Fibroblast of peridontal ligament (primary cell): ENCODE measurements around the gene GPR158.

Experiments used
- DNase-seq: peaks from one replicate; pipeline ENCODE4 v3.0.0-alpha.2; 2010; ENCODE audit errors: extremely low read depth

GPR158 gene

DNA sequence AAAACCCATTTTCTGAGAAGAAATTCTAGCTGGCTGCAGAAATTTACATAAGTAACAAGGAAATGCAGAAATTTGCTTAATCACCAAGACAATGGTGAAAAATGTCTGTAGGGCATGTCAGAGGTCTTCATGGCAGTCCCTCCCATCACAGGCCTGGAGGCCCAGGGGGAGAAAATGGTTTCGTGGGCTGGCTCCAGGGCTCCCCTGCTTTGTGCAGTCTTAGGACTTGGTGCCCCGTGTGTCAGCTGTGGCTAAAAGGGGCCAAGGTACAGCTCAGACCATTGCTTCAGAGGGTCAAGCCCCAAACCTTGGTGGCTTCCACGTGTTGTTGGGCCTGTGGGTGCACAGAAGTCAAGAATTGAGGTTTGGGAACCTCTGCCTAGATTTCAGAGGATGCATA, 215.9 kb downstream of the GPR158 start:
- DNase-seq = no peak

- DNase-seq = no peak
These were observed 217.3 kb downstream of the GPR158 start for GRCh38 chr10:25392132-25392531.

- DNase-seq = no peak
These were observed 218.8 kb downstream of the GPR158 start for GRCh38 chr10:25393621-25394020.

GRCh38 chr10:25398680-25399079, 223.9 kb downstream of the GPR158 start:
- no peak for DNase-seq

DNA sequence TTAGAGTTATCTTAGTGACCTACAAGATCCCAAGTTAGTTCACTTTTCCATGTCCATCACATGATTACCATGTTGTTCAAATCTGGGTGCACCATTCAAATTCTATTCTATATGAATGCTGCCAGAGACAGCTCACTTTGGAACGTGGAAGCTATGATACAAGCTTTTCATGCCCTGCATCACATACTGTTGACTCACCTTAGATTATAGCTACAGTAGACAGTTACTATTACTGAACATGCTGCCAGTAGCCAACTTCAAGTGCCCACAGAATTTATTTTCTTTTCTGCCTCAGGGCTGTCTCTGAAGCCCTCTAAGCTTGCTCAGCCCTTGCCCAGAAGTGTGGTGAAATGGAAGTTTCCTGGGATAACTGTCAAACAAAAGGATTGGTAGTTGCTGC, 231.1 kb downstream of the GPR158 start:
- no peak for DNase-seq

DNA sequence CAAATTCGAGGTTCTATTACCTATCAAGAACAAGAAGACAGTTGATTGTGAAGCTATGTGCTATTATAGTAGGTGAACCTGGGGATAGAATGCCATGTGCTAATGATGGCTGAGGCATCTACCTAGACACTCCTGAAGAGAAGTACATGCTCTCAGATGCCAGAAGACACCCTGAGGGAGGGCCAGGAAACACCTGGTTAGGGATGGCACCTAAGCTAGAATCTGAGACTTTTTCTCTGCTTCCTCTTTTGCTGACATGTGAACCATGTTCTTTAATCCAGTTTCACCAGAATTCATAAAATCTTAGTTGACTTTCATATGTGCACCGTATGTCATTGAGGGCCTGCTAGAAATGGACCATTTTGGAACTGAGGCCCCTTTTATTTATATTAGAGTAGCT, 242.8 kb downstream of the GPR158 start:
- no peak for DNase-seq

- DNase-seq = no peak
These were observed 251.0 kb downstream of the GPR158 start for GRCh38 chr10:25425776-25426175.

- no peak for DNase-seq
These were observed 261.6 kb downstream of the GPR158 start for GRCh38 chr10:25436431-25436830.

- no peak for DNase-seq
These were observed 266.5 kb downstream of the GPR158 start for GRCh38 chr10:25441270-25441669.

DNA sequence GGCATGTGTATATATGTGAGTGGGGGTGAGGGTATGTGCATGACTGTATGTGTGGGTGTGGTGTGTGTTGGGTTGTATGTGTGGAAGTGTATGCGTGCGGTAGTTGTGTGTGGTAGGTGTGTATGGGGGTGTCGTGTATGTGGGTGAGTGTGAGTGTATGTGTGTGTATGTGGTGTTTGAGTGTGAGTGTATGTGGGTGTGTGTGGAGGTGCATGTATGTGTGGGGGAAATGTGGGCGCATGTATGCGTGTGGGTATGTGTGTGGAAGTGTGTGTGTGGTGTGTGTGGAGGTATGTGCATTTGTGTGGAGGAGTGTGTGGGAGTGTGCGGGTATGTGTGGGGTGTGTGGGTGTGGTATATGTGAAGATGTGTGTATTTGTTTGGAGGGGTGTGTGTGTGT, 269.5 kb downstream of the GPR158 start:
- no peak for DNase-seq

- no peak for DNase-seq
These were observed 276.6 kb downstream of the GPR158 start for GRCh38 chr10:25451401-25451800.

DNA sequence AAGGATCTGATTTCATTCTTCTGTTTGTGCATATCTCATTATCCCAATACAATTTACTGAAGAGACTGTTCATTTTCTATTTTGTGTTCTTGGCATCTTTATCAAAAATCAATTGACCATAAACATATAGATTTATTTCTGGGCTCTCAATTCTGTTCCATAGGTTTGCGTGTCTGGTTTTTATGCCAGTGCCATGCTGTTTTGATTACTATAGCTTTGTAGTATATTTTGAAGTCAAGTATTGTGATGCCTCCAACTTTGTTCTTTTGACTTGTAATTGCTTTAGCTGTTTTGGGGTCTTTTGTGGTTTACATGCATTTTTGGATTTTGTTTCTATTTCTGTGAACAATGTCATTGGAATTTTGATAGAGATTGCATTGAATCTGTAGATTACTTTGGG, 278.8 kb downstream of the GPR158 start:
- no peak for DNase-seq

GRCh38 chr10:25455980-25456567, 281.3 kb downstream of the GPR158 start:
- DNase-seq = no peak

DNA sequence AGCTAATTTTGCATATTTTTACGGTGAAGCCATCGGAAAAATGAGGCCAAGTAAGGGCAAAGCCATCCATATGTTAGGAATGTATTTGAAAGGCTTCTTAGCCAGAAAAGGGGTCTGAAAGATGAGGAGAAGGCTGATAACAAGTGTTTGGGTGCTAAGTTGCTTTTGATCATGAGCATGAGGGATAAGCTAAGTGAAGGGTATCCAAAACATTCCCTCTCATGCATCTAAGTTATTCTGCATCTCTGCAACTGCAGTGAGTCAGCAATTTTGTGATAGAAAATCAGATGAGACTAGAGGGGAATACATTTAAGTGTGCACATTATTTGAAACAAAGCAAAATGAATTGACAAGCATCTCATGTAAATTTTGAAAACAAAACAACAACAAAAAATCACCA, 282.8 kb downstream of the GPR158 start:
- no peak for DNase-seq

DNA sequence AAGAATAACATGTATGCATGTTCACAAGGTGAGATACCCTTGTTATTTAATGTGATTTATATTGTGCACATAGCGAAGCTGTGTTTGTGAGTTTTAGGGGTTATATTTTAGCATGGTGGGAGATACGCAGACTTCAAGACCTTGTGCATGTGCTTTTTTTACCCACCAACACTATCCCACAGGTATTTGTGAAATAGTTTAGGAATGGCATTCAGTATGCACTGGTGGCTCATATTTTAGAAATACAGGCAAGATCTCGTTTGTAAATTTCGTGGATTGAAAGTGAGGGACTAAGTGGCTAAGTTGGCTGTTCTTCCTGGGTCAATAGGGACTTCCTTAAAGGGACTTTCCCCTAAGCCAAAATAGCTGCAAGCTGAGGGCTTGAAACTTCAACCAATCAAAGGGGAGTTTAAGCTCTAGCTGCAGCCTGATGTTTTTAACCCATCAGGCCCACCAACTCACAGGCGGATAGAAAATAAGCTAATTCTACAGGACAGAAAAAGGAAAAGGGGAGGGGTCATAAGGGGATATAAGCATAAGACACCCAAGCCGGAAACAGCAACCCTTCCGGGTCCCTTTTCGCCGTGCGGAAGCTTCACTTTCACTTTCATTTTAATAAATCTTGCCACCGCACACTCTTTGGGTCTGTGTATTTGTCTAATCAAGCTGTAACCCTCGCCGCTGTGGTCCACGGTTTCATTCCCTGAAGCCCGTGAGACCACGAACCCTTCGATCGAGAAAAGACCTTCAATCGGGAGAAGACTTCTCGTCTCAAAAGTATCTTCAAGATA, 291.0 kb downstream of the GPR158 start:
- no peak for DNase-seq

DNA sequence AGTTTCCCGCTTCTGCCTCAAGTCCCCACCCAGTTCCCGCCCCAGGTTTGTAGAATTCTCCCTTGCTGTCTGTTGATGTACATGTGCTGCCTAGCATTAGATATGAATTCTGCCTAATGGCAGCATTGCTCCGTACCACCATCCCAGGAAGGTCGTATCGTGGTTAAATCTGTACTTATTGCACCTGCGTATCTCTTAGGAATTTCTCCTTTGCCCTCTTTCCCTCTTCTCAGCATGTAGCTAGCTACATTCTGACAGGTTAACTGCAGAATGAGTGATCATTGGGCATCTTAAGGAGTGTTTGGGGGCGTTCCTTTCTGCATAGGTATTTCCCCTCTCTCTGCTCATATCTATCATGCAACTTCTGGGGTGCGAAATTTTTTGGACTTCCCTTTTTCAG, 293.1 kb downstream of the GPR158 start:
- no peak for DNase-seq

- DNase-seq = no peak
These were observed 306.7 kb downstream of the GPR158 start for GRCh38 chr10:25481467-25481866.

DNA sequence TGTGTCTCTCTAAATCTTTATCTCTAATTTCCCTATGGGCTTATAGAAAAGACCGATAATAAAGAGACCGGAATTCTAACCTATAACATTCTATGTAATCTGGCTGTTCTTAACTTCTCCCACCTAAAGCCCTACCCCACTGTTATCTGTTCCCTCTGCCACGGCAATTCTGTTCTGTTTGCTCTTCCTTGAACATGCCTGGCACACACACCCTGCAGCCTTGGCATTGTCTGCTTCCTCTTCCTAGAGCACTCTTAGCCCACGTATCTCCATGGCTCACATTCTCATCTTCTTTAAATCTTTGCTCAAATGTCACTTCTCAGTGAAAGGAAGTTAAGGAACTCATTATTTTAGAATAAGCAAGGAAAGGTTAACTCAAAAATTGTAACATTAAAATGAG, 309.2 kb downstream of the GPR158 start:
- no peak for DNase-seq

- no peak for DNase-seq
These were observed 312.5 kb downstream of the GPR158 start for GRCh38 chr10:25487266-25487665.

- no peak for DNase-seq
These were observed 317.2 kb downstream of the GPR158 start for GRCh38 chr10:25492040-25492439.

DNA sequence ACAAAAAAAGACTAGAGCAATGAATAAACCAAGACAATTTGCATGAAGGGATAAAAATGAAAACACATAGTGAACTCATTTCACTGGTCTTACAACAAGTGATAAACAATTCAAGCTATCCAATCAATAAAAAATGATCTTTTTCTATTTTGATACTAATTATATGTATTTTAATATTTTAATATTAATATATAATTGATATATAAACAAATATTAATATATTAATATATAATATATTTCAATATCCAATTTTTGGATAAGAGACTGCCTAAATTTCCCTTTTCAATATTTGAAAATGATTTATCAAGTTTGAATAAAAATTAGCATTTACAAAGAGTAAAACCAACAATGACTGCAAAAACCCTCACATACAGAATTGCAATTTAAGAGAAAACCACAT, 317.9 kb downstream of the GPR158 start:
- DNase-seq = no peak

DNA sequence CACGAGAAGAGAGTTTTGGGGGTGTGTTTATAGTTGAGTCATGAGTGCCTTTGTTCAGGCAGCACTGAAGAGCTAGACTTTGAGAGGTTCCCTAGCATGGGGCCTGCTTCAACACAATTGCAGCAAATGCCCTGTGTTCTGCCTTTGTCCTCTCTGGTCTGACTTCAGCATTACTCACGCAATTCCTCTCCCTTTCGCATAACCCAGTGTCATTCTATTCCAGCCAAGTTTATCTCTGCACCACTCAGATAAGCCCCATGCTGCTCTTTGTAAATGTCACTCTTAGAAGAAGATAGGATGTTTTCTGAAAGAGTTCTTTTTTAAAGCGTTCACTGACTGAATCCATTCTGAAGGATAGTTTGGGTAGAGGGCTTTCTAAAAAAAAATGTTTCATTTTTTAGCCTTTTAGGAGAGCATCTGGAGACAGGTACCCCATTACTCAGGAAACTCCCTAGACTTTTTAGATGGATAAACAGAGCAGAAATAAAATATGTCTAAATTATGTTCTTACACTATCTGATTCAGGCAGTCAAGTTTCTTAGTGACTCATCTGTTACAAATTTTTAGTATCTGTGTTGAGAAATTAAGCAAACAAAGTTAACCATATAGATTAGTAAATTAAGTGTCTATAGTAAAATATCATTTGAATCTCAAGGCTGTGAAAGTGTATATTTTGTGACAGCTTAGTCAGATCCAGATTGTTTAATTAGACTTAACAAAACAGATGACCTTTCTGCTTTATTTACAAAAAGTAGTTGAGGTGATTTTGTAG, 318.5 kb downstream of the GPR158 start:
- DNase-seq = no peak

- DNase-seq = no peak
These were observed 322.4 kb downstream of the GPR158 start for GRCh38 chr10:25497246-25497645.
